Frontal cortex (tissue), 4 donors: Measurements from ENCODE around the gene BOLA1. TPM values are rescaled to one million over a fixed set of nuclear protein-coding genes. Genes with fewer than 3 reads are reported as not detected.
"Not testable (repeated sequence)": the region's sequence is repeated elsewhere in the genome, so short reads cannot be mapped to it uniquely, and the experiment has no call there.

ENCODE experiments used
- DNase-seq, 2 donors: peaks; one replicate each; pipeline ENCODE4 v3.0.0; 2012; ENCODE audit warnings: low spot score in 2 of 2
- FAIRE-seq: peaks from 2 replicates; lab custom pipeline; 2012; peaks lifted over from hg19 to GRCh38; lab: Jason Lieb, UNC
- total RNA-seq: library from RNA; depleted of rRNA; stranded (reverse); fragments of >200 nt; gene quantifications from one replicate; pipeline ENCODE4 v1.2.3, GENCODE V29; 2014
- donor health status: control.
- donor health status: control.
- donor health status: control.

Gene BOLA1
- total RNA-seq, 1 donor from 2014 or later: 10.2 TPM

DNA sequence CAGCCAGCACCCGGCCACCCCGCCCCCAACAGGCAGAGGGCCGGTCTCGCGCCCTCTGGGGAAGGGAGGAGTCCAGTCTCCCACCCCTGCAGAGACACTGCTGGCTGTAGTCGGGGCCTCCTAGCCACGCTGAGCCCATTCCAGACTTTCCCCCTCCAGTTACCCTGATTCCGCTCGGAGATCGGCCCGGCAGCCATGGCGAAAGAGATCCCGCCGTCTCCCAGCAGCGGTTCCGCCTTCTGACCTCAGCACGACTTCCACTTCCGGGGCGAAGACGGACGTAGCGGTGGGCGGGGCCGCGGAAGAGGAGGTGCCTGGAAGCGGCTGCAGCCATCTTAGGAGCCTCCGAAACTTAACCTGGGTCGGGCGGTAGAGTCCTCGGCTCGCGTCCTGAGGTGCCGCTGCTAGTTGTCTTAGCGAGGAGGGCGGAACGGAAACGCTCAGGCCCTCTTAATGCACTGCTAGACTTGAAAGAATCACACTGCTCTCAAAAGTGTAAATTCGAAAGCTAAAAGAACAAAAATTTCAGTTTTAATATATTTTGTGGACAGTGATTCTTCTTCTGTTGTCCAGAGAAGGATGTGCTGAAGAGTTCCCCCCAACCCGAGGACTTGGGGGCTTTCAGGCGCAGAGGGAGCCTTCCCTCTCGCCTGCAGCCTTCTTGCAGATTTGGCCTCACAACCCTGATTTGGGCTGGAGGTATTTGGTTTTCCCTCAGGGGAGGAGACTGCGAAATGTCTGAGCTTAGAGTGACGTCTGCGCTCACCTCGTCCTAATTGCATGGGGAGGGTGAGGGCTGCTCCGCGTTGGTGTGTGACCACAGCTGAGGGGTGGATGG is 28.4 kb downstream of the BOLA1 start, which contains the start of gene SF3B4:
TSS of gene SF3B4 (minus strand) at position 241 of the 838 bp plus-strand sequence. CDS start at position 197, 44 bp downstream.
- peak; percentile 76 to 88 for DNase-seq

DNA sequence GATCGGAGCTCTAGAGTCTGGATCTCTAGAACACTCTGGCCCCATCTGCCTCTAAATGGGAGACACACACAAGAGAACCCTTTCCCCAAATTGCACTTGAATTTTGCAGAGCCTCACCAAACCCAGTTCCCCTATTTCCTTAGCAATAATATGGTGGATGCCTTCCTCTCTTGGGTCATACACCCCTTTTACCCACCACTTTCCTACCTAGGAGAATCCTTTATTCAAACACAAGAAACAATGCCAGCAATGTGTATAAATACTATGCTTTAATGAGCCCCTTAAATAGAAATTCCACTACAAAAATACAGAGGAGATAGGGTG is 29.0 kb downstream of the BOLA1 start:
- FAIRE-seq (no peak), DNase-seq (no peak)

More for the DNA sequence above, 28.4 kb downstream of the BOLA1 start, which contains the start of gene SF3B4:
- no peak for FAIRE-seq

DNA sequence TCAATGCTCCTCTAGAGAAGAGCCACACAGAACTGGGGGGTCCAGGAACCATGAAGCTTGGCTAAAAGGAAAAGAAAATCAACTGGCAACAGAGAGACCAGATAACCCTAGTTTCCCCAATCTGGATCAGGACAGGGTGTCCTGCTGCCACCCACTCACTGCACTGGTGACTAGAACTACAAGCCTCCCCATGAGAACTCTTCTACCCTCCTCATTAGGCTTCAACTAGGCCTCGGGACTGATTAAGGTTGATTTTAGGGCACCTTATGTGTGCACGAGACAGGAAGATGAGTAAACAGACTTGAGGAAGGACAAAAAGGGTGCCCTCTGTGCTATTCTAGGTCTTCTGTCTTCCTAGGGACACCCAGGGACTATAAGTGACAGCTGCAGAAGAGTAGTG is 30.5 kb downstream of the BOLA1 start:
- FAIRE-seq (no peak), DNase-seq (no peak)

DNA sequence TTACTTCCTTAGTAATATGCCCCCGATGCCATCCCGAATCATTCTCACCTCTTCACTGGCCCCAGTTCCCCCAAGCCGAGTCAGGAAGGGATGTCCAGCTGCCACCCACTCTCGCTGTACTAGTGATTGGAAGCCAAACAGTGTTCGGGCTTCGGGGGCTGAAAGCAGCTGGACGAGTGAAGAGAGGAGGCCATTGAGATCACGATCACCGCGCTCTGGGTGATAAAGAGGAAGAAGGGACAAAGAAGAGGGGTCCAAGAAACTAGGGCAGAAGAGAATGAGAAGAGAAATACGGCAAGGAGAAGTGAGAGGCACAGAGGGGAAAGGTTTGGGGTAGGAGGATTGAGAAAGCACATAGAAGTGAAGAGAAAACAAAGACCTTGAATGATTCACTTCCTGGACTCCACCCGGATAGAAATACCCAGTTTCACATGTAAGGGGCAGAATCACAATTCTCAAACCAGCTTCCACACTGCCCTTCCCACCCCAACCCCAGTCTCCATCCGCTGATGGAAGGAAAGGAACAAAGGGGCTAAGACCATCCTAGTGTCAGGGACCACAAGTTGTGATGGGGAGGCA is 31.9 kb downstream of the BOLA1 start:
- FAIRE-seq: no peak
- no peak for DNase-seq

DNA sequence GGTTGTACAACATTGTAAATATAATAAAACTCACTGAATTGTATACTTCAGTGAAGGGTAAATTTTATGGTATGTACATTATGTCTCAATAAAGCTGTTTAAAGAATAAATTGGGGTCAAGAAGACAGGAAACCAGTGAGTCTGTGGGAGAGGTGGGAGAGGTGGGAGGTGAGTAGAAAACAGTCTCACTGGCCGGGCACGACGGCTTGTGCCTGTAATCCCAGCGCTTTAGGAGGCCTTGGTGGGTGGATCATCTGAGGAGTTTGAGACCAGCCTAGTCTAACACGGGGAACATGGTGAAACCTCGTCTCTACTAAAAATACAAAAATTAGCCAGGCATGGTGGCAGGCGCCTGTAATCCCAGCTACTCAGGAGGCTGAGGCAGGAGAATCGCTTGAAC is 33.1 kb downstream of the BOLA1 start:
- DNase-seq: no peak
- no peak for FAIRE-seq

DNA sequence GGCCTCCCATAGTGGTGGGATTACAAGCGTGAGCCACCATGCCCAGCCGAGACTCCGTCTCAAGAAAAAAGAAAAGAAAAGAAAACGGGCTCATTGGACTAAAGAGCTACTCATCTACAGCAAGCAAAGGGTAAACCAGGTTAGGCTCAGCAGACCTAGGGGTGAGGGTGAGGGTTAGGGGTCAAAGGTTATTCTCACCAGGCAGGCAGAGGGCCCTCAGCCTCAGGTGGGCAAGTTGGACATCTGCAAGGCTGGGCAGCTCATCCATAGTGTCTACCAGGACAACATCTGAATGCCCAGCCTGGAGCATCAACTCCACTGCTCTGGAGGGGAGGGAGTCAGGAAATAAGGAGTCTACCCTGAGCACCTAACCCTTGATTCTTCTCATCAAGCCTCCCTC is 33.8 kb downstream of the BOLA1 start:
- DNase-seq: no peak
- FAIRE-seq: no peak

DNA sequence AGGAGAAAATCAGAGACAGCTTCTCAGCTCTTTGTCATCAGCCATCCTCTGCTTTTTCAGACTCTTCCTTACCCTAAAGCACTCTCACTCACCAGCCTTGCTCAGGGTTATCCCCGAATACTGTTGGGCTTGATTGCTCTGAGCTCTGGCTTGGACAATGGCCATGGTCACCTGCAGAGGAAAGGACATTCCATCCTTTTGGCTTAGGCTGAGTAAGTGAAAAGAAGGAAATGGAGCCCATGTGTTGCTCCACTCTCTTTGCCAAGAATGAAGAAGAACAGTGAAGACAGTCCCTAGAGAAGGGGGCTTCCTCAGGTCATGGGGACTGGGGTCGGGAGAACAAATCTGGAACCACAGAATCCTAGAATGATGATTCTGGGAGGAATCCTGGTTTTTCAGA is 35.0 kb downstream of the BOLA1 start:
- FAIRE-seq (no peak), DNase-seq (no peak)

DNA sequence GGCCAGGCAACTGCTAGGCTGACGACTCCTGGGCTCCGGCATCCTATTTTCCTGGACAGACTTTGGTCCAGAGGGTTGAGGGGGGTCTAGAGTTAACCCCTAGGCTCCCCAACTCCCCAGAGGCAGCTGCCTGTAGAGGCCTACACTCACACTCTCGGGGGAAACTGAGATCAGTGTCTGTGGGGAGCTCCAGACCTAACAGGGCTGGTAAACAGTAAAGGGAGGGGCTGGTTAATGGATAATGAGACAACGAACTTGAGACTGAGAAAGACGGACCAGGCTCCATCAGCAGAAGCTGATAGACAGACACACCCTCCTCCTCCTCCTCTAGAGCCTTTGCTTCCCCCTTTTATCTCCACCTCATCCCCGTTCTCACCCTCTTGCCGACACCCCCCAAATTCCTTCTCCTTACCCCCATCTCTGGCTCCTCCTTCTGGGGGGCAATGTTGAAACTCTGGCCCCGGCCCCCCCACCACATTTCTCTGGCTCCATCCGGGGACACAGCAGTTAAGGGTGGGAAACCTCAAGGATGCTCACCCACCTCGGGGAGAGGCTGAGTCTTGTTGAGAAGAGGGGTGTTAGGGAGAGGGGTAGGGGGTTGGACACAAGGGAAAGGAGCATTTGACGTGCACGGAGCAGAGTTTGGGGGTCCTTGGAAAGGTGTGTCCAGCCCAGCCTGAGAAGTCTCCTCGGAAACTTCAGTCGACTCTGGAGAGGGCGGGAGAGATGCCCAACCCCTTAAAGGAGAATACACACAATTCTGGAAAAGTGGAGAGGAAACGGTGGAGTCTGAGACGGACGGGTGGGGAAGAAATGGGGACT is 37.0 kb downstream of the BOLA1 start, which contains the start of gene MTMR11:
TSS of gene MTMR11 (minus strand) at position 710 of the 822 bp plus-strand sequence. CDS start at position 478, 232 bp downstream.
- FAIRE-seq (no peak), DNase-seq (no peak)

DNA sequence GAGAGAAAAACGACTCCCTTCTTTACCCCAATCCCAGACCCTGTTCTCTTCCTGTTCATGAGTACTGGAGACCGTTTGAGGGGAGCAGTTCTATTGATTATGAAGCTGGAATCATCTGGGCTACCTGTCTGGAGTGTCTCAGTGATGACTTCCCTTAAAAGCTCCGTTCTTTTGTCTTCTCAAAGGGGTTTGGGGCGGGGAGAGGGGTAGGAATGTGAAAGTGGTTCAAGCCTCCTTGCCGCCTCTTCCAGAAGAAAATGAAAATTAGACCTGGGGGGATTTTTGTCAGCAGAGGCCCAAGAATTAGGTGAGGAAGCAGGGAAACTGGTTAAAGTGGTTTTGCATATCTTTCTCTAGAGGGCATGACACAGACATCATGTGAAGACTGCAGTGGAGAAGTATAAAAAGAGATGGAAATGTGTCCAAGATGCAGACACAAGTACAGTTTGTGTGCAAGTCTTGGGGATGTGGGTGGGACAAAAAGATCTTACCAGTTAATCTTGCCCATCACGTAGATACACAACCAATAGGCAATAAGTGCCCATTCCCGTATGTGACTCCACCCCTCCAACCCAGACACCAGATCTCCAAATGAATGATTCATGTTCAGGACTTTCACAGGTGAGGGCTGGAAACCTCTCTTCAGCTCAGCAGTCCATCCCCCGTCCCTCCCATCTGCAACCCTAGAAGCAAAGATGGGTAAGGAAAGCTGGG is 37.8 kb downstream of the BOLA1 start:
- DNase-seq: no peak
- no peak for FAIRE-seq

DNA sequence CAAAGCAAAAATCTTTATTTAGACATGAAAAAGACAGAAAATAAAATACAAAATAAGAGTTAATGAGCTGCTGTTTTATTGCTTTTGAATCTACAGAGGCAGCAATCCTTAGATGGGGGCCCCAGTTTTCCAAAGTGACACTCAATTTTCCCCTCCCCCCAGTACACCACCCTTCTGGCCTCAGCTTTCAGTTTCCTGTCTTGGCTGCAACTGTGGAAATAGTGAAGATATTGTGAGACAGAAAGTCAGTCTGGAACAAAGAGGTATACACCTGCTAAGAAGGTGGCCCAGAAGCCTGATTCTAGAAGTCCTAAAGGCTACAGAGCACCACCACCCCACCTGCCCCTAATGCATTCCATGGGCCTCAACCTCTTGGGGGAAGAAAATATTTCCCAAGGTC is 38.4 kb downstream of the BOLA1 start:
- no peak for DNase-seq
- no peak for FAIRE-seq

DNA sequence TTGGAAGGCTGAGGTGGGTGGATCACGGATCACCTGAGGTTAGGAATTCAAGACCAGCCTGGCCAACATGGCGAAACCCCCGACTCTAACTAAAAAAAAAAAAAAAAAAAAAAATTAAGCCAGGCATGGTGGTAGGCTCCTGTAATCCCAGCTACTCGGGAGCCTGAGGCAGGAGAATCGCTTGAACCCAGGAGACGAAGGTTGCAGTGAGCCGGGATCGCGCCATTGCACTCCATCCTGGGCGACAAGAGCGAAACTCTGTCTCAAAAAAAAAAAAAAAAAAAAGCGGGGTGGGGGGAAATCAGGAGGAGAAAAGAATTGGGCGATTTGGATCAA is 39.3 kb downstream of the BOLA1 start:
- not testable (repeated sequence) for DNase-seq, FAIRE-seq

DNA sequence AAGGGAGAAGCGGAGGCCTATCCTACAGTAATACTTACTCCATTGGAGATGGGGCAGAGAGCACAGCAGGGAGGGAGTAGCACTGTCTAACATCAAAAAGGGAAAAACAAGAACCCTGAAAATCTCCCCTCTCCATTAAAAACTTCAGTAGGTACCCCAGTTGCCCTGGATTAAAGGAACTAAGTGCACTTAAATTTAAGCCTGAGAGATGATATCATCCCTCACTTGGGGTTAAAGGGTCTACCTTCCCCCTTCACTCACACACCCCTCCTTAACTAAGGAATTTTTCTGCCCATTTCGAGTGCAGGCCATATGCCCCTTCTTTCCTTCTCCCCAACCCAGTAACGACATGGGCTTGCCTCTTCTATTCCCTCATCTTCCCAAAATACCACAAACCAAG is 41.1 kb downstream of the BOLA1 start:
- no peak for DNase-seq
- FAIRE-seq: no peak

DNA sequence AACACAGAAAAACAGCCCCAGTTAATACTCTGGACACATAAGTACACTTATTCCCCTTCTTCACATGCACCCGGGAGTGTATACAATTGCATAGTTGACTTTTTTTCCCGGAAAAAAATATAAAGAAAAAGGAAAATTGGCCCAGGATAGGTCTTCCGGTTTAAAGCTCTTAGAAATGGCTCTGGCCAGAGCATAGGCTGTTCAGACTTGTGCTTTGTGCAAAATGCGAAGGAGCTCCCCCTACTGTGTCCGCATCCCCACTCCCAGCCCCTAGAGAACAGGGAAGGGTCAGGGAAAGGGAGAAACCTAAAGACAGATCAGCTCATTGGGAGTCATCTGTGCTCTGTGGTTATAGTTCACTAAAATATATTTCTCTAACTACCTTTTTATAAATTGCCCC is 42.8 kb downstream of the BOLA1 start:
- FAIRE-seq: no peak
- peak; percentile 13 to 42 for DNase-seq

DNA sequence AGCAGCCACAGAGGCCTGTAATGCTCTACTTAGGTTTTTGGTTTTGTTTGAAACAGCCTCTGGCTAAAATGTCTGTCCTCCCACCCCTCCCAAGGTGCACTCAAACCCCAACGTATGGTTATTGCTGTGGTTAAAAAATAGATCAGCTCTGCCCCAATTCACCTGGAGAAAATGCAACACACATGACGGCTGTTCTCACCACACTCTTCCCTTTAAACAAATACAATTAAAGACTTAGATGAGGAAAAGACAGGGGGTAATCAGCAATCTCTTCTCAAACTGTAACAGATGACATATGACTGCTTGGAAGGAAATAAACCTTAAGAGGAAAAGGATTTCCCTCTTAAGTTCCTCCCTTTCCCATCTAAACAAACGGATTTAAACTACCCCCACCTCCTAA is 43.5 kb downstream of the BOLA1 start:
- FAIRE-seq (no peak), DNase-seq (no peak)

DNA sequence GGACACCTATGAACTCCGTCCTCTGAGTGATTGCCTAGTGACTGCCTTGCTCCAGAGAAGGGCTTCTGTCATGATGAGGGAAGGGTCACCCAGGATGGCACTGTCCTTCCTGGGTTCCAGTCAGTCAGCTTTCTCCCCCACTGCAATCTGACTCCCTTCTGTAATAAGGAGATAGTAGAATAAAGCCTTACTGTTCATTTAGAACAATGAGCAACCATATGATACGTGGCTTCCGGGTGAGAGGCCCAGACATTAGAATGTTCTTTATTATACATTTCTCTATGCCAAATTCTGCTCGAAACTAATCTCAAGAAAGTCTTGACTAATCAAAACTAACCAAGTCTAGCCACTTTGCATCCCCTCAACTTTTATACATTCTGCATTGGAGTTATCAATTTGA is 45.8 kb downstream of the BOLA1 start:
- DNase-seq (no peak), FAIRE-seq (no peak)

DNA sequence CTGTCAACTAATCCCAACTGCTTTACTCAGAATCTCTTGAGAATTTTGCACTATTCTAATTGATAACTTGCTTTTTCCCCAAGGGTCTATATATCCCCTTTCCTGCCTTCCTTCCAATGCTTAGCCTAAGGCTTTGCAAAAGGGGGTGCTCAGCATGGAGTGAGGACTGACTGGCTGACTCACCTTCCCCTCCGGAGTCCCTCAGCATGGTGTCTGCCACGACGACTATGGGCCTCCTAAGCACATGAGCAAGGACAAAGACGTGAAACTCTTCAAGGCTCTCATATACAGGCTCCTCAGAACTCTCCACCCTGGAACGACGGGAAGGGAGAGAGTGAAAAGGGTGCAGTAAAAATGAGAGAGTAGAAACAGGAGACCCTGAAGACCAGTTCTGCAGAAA is 50.5 kb downstream of the BOLA1 start:
- DNase-seq: no peak
- no peak for FAIRE-seq
